Lung (tissue), 12 donors: Measurements from ENCODE around the gene INKA2. TPM values are rescaled to one million over a fixed set of nuclear protein-coding genes. Genes with fewer than 3 reads are reported as not detected.

Experiments used
- ATAC-seq: fragments of 200-7000 bp; cut with Tn5 transposase; one replicate; pipeline ENCODE4 v1.9.1; 2020; ENCODE audit warnings: moderate number of reproducible peaks; ENCODE audit not compliant: insufficient read depth, low FRiP score
- DNase-seq, 3 donors: peaks; one replicate each; pipeline ENCODE4 v3.0.0-alpha.2; 2013 to 2017
- H3K27ac ChIP-seq, 2 donors: one replicate each; pipeline ENCODE4 v1.5.1; 2013; ENCODE audit warnings: mild to moderate bottlenecking in 2 of 2, moderate library complexity in 2 of 2, control low read depth in 1 of 2, inconsistent platforms in 1 of 2, low read depth in 1 of 2, low read length in 1 of 2
- H3K27me3 ChIP-seq, 3 donors: one replicate each; pipeline ENCODE4 v1.5.1; 2013; ENCODE audit warnings: low read length in 2 of 3; ENCODE audit not compliant: control insufficient read depth in 3 of 3, insufficient read depth in 3 of 3
- H3K36me3 ChIP-seq, 4 donors: one replicate each; pipeline ENCODE4 v1.5.1; 2013; ENCODE audit warnings: low read length in 4 of 4, mild to moderate bottlenecking in 1 of 4, moderate library complexity in 1 of 4; ENCODE audit not compliant: control insufficient read depth in 4 of 4, insufficient read depth in 4 of 4
- H3K4me1 ChIP-seq, 5 donors: one replicate each; pipeline ENCODE4 v1.5.1; 2013; ENCODE audit warnings: low read length in 5 of 5, mild to moderate bottlenecking in 2 of 5, moderate library complexity in 1 of 5; ENCODE audit not compliant: control insufficient read depth in 5 of 5, insufficient read depth in 5 of 5
- H3K4me3 ChIP-seq: one replicate; pipeline ENCODE4 v1.5.1; 2013; ENCODE audit warnings: mild to moderate bottlenecking, control low read depth, moderate library complexity
- H3K9ac ChIP-seq, 2 donors: one replicate each; pipeline ENCODE4 v1.5.1; 2013; ENCODE audit warnings: low read length in 2 of 2, control low read depth in 1 of 2; ENCODE audit not compliant: insufficient read depth in 1 of 2
- H3K9me3 ChIP-seq, 4 donors: one replicate each; pipeline ENCODE4 v1.5.1; 2013; ENCODE audit warnings: low read length in 3 of 4, mild to moderate bottlenecking in 1 of 4, moderate library complexity in 1 of 4; ENCODE audit not compliant: control insufficient read depth in 4 of 4, insufficient read depth in 3 of 4
- CTCF ChIP-seq: IDR thresholded peaks from 2 replicates; pipeline ENCODE4 v1.5.1; 2012; ENCODE audit warnings: mild to moderate bottlenecking; ENCODE audit errors: control extremely low read depth, extremely low read depth
- WGBS, 2 donors: extraction: QIAGEN DNeasy Blood & Tissue Kit; methylation state at CpG; one replicate each; pipeline ENCODE4 v1.1.7; 2013; 5-methylcytosine and 5-hydroxymethylcytosine counted together
- polyA plus RNA-seq, 2 donors: library from polyadenylated mRNA; stranded (reverse); fragments of 200-250 nt; gene quantifications; one replicate each; pipeline ENCODE4 v1.2.1, GENCODE V29; 2013
- total RNA-seq, 2 donors: library from RNA; depleted of rRNA in 1 of 2; stranded (reverse); fragments of >200 nt in 1 of 2; gene quantifications; one replicate each; pipeline ENCODE4 v1.2.1, GENCODE V29; 2014 to 2021
- donor health status: control.
- donor health status: control.
- donor health status: Bipolar disorder and iron deficiency.
- donor health status: healthy.
- donor health status: DM: yes; HTN: yes; CAD: no.

The INKA2 gene
- total and polyA plus RNA-seq, 4 donors = 2.3 to 12.5 (median 4.4) TPM

GRCh38 chr1:111746614-111746999 lies 7.4 kb upstream of the INKA2 start:
- no peak for TF ChIP-seq CTCF
- H3K9ac ChIP-seq = no peak overlapping the region
- no peaks in the 10 kb centered on the region for H3K36me3 ChIP-seq
- peaks cover 0 to 8% (median 2%) of the 10 kb centered on the region in 3 donors for H3K27me3 ChIP-seq
- H3K4me3 ChIP-seq = no peak overlapping the region
- 84 to 85% methylated on average over 2 of the region's 2 CpGs for WGBS, 2 donors
- no peaks in the 10 kb centered on the region for H3K9me3 ChIP-seq
- DNase-seq = no peak
- no peak overlapping the region for H3K27ac ChIP-seq
- peaks cover 0 to 3% (median 0%) of the 10 kb centered on the region in 5 donors for H3K4me1 ChIP-seq
- no peak for ATAC-seq

- ATAC-seq = no peak
- no peak for DNase-seq
- TF ChIP-seq CTCF = no peak
- H3K4me3 ChIP-seq = no peak overlapping the region
- no peak overlapping the region for H3K27ac ChIP-seq
- H3K4me1 ChIP-seq = peaks cover 0 to 3% (median 0%) of the 10 kb centered on the region in 5 donors
- no peaks in the 10 kb centered on the region for H3K36me3 ChIP-seq
- no peak overlapping the region for H3K9ac ChIP-seq
- no peaks in the 10 kb centered on the region for H3K9me3 ChIP-seq
- 95 to 97% methylated on average over 9 of the region's 9 CpGs for WGBS, 2 donors
- peaks cover 0 to 10% (median 8%) of the 10 kb centered on the region in 3 donors for H3K27me3 ChIP-seq
Observed at GRCh38 chr1:111745675-111746613, 6.7 kb upstream of the INKA2 start.

GRCh38 chr1:111743679-111744101 lies 4.5 kb upstream of the INKA2 start:
- Histone ChIP-seq H3K36me3 (no peaks in the 10 kb centered on the region), H3K27ac (no peak overlapping the region), H3K9me3 (no peaks in the 10 kb centered on the region), H3K4me3 (no peak overlapping the region), H3K9ac (no peak overlapping the region), H3K4me1 (peaks cover 0 to 17% (median 4%) of the 10 kb centered on the region in 5 donors), H3K27me3 (peaks cover 0 to 12% (median 11%) of the 10 kb centered on the region in 3 donors)
- WGBS, 2 donors = 51 to 60% methylated on average over 3 of the region's 3 CpGs
- no peak for DNase-seq
- no peak for TF ChIP-seq CTCF
- ATAC-seq = no peak
